Smooth muscle cell (in vitro differentiated cells): ENCODE data around the gene RAB17. TPM values are rescaled to one million over a fixed set of nuclear protein-coding genes. Genes with fewer than 3 reads are reported as not detected.
A peak's percentile ranks its signal among the peaks of the same experiment; 100 is the strongest.

Experiments used
- DNase-seq: peaks from one replicate; lab custom pipeline; 2025; ENCODE audit not compliant: unreplicated experiment; lab: John Stamatoyannopoulos, UW
- H2AFZ ChIP-seq: fragments of 200-600 bp; sonication (generic); 2 replicates; pipeline ENCODE4 v1.6.0; 2016; ENCODE audit warnings: antibody characterized with exemption, low read depth, mild to moderate bottlenecking
- H3F3A ChIP-seq: fragments of 200-600 bp; sonication (generic); 2 replicates; pipeline ENCODE4 v1.6.0; 2017; ENCODE audit warnings: antibody characterized with exemption, low read depth
- H3K27ac ChIP-seq: fragments of 200-600 bp; sonication (generic); 2 replicates; pipeline ENCODE4 v1.5.1; 2016; ENCODE audit warnings: low read depth, mild to moderate bottlenecking
- H3K27me3 ChIP-seq: fragments of 200-600 bp; sonication (generic); 2 replicates; pipeline ENCODE4 v1.6.1; 2016; ENCODE audit warnings: low read depth, mild to moderate bottlenecking
- H3K36me3 ChIP-seq: fragments of 200-600 bp; sonication (generic); 2 replicates; pipeline ENCODE4 v1.5.1; 2016; ENCODE audit warnings: low read depth
- H3K4me1 ChIP-seq: fragments of 200-600 bp; sonication (generic); 2 replicates; pipeline ENCODE4 v1.5.1; 2016; ENCODE audit warnings: low read depth
- H3K4me2 ChIP-seq: fragments of 200-600 bp; sonication (generic); 2 replicates; pipeline ENCODE4 v1.6.0; 2016; ENCODE audit warnings: mild to moderate bottlenecking
- H3K4me3 ChIP-seq: fragments of 200-600 bp; sonication (generic); 2 replicates; pipeline ENCODE4 v1.5.1; 2016; ENCODE audit warnings: mild to moderate bottlenecking
- H3K79me2 ChIP-seq: fragments of 200-600 bp; sonication (generic); 2 replicates; pipeline ENCODE4 v1.6.0; 2016; ENCODE audit warnings: low read depth, mild to moderate bottlenecking
- H3K9ac ChIP-seq: fragments of 200-600 bp; sonication (generic); 2 replicates; pipeline ENCODE4 v1.6.0; 2016; ENCODE audit warnings: low read depth
- H3K9me3 ChIP-seq: fragments of 200-600 bp; sonication (generic); replicated peaks from 2 replicates; pipeline ENCODE4 v1.5.1; 2016; ENCODE audit warnings: low read depth
- H4K20me1 ChIP-seq: fragments of 200-600 bp; sonication (generic); 2 replicates; pipeline ENCODE4 v1.6.0; 2016; ENCODE audit warnings: low read depth
- CTCF ChIP-seq: fragments of 200-600 bp; sonication (generic); IDR thresholded peaks from 2 replicates; pipeline ENCODE4 v1.5.1; 2017; ENCODE audit warnings: borderline replicate concordance, mild to moderate bottlenecking, antibody characterized with exemption; ENCODE audit not compliant: insufficient read depth, poor library complexity, severe bottlenecking
- WGBS: methylation state at CpG from one replicate; pipeline ENCODE4 v1.1.7; 2016; ENCODE audit warnings: low lambda C conversion rate; 5-methylcytosine and 5-hydroxymethylcytosine counted together
- polyA plus RNA-seq: library from polyadenylated mRNA; unstranded; fragments of >200 nt; fragmentation: Nextera tagmentation; extraction: Ambion mirVana; gene quantifications from 2 replicates; pipeline ENCODE4 v1.2.1, GENCODE V29; 2016
- total RNA-seq: library from RNA; depleted of rRNA; stranded (reverse); fragments of >200 nt; gene quantifications from 2 replicates; pipeline ENCODE4 v1.2.3, GENCODE V29; 2014

Gene RAB17
- total and polyA plus RNA-seq, 2 experiments from 2014 or later = 0.69 to 1.4 TPM

GRCh38 chr2:237627441-237628246, 37.1 kb upstream of the RAB17 start, which contains the start of gene LRRFIP1:
Gene LRRFIP1, plus strand, starts transcription at chr2:237627587. Its CDS starts 58 bp downstream, at chr2:237627645.
- peaks cover 8% of the 10 kb centered on the region for H3K79me2 ChIP-seq
- H3K9ac ChIP-seq = peak within 1 kb of the TSS; percentile 60
- H3K4me1 ChIP-seq = peaks cover 6% of the 10 kb centered on the region

GRCh38 chr2:237626813-237627440, 36.4 kb upstream of the RAB17 start:
- Histone ChIP-seq H3K4me1 (peaks cover 6% of the 10 kb centered on the region), H3K9ac (no peak overlapping the region), H3K4me2 (peak overlapping the region; percentile 87), H4K20me1 (peaks cover 32% of the 10 kb centered on the region), H3K27ac (no peak overlapping the region), H3K27me3 (no peaks in the 10 kb centered on the region), H3K36me3 (no peaks in the 10 kb centered on the region), H3K79me2 (peaks cover 8% of the 10 kb centered on the region), H2AFZ (peak overlapping the region; percentile 75), H3K9me3 (no peaks in the 10 kb centered on the region), H3K4me3 (peak overlapping the region; percentile 62), H3F3A (peaks cover 4% of the 10 kb centered on the region)
- no peak for DNase-seq
- 20% methylated on average over 32 of the region's 54 CpGs for WGBS
- no peak for TF ChIP-seq CTCF

More at GRCh38 chr2:237627441-237628246, 37.1 kb upstream of the RAB17 start, which contains the start of gene LRRFIP1:
- no peak for TF ChIP-seq CTCF
- H3K36me3 ChIP-seq = no peaks in the 10 kb centered on the region
- H3K27ac ChIP-seq = no peak within 1 kb of the TSS
- no peaks in the 10 kb centered on the region for H3K27me3 ChIP-seq
- peaks cover 36% of the 10 kb centered on the region for H4K20me1 ChIP-seq
- peak within 1 kb of the TSS; percentile 87 for H3K4me2 ChIP-seq
- no peak for DNase-seq
- H3K9me3 ChIP-seq = no peaks in the 10 kb centered on the region
- WGBS = 2% methylated on average over 35 of the region's 114 CpGs
- H3K4me3 ChIP-seq = peak within 1 kb of the TSS; percentile 62
- peak within 1 kb of the TSS; percentile 75 for H2AFZ ChIP-seq
- H3F3A ChIP-seq = peaks cover 4% of the 10 kb centered on the region

- WGBS = 63% methylated on average over 6 of the region's 6 CpGs
- peaks cover 21% of the 10 kb centered on the region for H4K20me1 ChIP-seq
- no peak overlapping the region for H3K27ac ChIP-seq
- no peak overlapping the region for H3K9ac ChIP-seq
- peaks cover 6% of the 10 kb centered on the region for H3K4me1 ChIP-seq
- H3K27me3 ChIP-seq = no peaks in the 10 kb centered on the region
- H3K4me3 ChIP-seq = no peak overlapping the region
- H3K9me3 ChIP-seq = no peaks in the 10 kb centered on the region
- no peak overlapping the region for H2AFZ ChIP-seq
- peaks cover 5% of the 10 kb centered on the region for H3K79me2 ChIP-seq
- no peak overlapping the region for H3K4me2 ChIP-seq
- no peaks in the 10 kb centered on the region for H3K36me3 ChIP-seq
- DNase-seq = no peak
- H3F3A ChIP-seq = peaks cover 4% of the 10 kb centered on the region
- no peak for TF ChIP-seq CTCF
These were observed 35.2 kb upstream of the RAB17 start for GRCh38 chr2:237625777-237626176.
